Measurements from ENCODE around the gene USP3.

Gene USP3

DNA sequence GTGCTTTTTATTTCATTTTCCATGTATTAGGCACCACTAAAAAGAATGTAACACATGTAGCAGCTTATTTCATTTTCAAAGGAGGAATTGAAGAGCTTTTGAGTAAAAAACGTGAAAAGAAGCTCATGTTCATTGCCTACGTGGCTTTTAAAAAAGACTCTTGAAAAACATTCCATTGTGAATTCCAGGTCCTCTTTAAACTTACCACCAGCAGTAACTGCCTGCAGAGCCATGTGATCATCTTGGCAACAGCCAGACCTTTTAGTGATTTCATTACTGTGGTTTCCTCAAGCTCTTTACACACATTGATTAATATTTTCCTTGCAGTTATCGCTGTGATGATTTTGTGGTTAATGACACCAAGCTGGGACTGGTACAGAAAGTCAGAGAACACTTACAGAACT is 49.0 kb downstream of the USP3 start:
- no peak for DNase-seq

DNA sequence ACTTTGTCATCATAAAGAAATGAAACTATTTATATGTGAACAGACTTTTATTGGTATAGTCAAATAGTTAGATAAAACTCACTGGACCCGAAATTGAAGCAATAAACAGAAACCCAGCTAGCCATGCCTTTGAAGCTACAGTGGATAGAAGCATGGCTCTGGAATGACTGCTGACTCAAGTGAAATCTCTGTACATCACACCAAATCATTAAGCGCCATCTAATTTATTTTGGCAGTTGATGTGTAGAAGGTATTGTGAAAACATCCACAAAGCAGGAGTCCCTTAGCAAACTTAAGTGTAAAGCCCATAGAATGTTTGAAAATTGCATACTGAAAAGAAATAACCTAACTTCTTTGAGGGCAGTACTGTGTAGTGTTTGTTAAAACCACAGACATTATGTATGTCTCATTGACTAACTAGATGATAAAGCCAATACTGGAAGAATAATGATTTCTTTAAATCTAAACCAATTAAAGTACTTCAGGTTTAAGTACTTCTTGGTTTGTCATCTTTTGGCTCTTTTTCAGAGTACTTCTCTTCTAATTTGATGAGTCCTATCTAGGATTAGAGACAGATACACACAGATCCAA is 50.0 kb downstream of the USP3 start:
- DNase-seq: no peak

DNA sequence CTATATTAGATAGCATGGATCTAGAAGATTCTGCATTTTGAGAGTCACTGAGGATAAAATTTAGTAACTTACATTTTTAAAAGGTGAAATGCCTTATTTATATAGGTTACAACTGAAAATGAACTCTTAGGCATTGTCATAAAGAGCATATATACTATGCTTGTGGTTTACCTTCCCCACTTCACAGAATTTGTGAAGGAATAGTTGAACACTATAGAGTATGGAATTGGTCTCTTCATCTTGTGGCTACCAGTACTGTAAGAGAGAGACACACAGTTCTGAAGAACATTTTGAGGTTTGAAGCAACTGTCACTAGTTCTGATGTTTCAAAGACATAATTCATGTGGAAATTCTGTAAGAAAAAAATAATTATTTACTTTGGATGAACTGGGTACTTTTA is 51.1 kb downstream of the USP3 start:
- no peak for DNase-seq

DNA sequence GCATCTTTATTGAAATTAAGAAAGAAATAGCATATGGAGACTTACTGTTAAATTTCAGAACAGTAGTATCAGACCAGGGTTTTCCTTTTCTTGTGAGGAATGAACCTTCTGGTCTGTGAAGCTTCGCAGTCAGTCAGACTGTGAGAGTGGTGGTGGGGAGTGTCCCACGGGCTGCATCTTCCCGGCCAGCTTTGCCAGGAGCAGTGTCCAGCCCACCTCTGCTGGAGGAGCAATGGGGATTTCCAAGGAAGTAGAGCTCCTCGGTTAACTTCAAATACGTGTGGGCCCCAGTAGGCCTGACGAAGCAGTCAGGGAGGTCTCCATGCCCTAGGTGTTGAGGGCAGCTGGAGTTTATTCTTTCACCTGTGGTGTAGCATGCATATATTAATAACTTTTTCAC is 51.9 kb downstream of the USP3 start:
- no peak for DNase-seq

DNA sequence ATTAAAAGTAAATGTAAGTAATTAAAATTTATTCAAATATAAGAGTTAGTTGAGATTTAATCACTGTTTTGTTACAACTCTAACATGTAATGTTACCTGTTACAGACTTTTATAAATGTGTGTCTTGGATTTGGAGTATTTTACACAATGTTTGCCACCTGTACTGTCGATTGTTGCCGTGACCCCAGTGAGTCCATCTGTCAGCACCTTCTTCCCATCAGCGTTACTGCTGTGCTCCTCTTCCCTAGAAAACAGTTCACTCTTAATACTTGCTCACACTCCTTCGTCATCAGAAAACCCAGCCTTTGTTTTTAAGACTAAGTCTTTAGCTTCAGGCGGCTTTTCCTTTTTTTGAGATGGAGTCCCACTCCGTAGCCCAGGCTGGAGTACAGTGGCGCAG is 52.3 kb downstream of the USP3 start:
- no peak for DNase-seq

DNA sequence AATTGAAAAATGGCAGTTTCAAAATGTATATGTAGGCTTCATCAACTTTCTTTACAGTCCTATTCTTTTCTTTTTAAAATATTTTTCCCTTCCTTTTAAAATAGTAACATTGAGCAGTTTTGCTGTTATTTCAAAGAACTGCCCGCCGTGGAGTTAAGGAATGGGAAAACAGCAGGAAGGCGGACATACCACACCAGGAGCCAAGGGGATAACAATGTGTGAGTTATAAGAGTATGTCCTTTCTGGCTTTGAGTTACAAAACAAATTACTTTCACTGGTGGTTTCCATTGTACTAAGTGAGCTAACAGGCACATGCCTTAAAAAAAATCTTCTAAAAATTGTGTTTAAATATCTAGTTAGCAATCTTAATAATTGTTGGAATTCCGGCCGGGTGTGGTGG is 55.4 kb downstream of the USP3 start:
- DNase-seq: no peak

DNA sequence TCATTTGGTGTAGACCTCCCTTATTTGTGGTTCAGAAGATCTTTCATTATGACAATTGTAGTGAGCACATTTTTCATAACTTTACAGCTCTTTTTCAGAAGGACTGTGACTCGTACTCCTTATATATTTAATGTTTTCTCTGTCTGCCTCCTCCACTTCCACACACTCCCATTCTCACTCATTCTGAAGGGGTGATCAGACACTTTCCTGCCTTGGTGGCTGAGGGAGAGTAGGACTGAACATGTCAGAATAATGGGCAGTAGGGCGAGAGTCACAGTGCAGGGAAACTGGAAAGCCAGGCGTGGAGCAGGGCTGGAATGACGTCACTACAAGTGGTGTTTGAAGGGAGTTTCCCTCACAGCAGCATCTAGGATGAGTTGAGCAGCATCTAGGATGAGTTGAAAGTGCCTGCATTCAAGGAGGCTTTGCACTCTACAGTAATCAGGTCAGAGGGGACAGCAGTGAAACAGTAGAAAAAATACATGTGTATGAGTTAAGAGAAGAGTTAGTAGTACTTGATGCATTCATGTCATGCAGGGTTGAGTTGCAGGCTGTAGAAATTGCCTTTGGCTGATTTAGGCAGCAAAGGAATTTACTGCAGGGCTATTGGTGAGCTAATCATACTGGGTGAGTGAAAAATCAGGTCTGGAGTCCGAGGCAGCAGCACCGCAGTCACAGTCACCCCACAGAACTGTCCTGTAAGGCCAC is 56.5 kb downstream of the USP3 start:
- no peak for DNase-seq

DNA sequence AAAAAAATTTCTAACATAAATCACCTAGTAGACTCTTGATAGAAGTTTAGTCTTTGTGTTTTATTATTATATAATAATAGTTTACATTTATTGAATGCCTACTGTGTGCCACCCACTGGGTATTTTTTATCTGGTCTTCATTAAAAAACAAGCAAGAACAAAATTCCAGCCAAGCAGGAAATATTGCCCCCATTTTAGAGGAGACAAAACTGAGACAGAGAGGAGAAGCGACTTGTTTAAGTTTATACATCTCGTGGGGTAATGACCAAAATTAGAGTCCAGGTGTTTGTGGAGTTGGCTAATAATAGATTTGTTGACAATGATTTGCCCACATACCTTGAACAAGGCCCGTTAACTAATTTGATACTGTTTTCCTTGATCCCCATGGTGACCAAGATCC is 59.7 kb downstream of the USP3 start:
- no peak for DNase-seq

DNA sequence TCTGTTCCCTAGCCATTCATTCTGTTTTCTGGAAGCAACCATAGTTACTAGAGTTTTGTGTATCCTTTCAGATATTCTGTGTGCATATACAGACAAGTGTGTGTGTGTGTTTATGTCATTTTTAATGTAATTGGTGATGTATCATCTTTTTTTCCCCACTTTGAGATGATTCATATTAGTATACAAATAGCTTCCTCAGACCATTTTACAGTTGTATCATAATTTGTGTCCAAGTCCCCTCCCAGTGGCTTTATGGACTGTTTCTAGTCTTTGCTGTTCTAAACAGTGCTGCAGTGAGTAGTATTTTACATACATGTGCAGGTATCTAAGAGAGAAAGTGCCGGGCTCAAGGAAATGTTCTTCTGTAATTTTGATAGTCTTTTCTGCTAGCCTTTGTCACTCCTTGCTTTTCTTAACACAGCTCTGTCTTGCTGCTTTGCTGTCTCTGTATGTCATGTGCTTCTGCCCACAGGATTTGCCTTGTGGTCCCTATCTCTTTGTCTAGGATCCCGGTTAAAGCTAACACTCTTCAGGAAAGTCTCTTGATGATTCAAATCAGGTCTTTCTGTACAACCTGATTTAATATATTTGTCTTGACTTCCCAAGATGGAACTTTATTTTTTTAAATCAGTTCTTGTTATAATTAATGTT is 61.3 kb downstream of the USP3 start:
- DNase-seq: peak; percentile 3

DNA sequence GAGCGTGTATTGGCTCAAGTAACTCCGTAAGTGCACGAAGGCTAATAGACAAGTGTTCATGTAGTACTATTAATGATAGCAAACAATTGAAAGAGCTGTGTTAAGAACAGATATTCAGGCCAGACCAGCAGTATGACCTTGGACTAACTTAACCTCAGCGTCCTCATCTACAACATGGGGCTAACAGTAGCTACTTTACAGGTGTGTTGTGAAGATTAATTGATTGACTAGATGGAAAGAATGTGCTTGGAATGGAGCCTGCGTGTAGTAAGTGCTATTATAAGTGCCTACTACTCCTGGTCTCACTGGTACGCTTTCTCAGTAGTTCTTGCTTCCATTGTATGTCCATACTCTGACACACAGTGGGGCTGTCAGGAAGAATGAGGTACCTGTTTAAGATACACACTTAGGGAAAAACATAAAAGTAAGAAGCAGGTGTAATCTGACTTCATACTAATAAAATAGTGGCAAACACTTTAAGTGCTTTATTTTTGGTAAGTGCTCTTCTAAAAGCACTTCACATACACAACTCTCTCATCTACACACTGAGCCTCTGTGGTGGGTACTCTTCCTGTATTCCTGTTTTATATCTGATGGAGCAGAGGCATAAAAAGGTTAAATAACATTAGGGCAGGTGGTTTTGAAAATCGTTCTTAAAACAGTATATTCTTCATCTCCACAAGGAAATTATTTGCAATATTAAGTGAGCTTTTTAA is 68.5 kb downstream of the USP3 start:
- no peak for DNase-seq

DNA sequence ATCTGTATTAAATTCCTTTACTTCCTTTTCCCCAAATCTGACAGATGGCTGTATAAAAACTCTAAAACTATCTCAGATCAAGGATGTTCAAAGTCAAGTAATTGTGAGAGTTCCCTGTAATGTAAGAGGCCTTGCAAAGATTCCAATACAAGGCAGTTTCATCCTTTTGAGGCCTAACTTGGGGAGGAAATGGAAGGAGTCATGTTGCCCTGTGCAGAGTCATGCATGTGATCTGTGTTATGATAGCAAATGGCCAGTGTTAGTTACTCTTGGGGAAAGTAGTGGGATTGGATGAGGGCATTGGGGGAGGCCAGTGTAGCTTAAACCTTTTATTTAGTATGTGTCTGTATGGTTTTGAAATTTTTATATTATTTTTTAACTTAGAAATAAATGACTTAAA is 69.1 kb downstream of the USP3 start:
- DNase-seq: no peak

DNA sequence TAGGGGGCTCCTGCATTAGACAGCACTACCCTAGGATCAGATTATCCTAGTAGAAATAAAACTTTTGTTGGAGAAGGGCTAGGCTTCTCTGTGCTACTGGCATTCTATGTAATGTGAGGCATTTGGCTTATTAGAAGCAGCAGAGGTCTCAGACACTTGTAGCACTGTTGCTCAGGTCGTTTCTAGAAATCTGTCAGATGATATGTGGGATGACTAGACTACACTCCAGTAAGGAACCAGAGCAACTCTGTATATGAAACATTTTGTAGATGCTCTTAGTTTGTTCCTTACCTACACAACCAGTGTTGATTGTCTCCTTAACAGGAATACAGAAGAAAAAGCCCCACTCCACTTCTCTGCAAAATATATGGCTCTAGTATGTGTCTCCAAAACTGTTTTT is 70.9 kb downstream of the USP3 start:
- no peak for DNase-seq

DNA sequence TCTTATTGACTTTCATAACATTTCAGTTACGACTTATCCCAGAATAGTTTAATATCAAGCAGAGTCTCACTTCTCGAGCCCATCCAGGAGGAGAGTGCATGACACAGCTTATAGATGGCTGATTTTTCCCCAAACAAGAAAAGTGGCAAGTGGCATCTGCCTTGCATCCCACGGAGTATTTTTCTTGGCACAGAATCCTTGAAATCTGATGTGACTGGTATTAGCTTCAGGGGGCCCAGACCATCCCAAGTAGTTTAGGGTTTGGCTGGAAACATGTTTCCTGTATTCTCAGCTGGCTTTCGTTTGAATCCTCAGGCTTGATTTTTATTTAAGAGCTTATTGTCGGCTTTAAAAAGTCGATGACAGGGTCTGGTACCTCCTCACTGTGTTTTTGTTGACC is 72.0 kb downstream of the USP3 start:
- no peak for DNase-seq

DNA sequence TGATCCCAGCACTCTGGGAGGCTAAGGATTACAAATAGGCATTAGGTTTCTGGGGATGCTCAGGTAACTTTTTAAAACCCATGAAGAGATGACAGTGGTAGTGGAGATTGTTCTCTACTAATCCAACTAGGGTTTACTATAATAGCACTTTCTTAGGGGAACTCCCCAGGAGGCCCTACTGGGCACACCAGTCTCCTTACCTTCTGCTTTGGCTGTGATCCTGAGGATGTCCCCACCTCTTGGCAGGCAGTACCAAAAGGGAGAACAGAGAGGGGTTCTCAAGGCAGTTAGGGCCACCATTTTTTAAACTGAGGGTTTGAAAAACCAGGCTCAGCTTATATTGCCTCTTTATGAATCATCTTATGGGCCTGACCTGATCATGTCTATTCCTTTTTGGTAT is 77.8 kb downstream of the USP3 start:
- DNase-seq: no peak

DNA sequence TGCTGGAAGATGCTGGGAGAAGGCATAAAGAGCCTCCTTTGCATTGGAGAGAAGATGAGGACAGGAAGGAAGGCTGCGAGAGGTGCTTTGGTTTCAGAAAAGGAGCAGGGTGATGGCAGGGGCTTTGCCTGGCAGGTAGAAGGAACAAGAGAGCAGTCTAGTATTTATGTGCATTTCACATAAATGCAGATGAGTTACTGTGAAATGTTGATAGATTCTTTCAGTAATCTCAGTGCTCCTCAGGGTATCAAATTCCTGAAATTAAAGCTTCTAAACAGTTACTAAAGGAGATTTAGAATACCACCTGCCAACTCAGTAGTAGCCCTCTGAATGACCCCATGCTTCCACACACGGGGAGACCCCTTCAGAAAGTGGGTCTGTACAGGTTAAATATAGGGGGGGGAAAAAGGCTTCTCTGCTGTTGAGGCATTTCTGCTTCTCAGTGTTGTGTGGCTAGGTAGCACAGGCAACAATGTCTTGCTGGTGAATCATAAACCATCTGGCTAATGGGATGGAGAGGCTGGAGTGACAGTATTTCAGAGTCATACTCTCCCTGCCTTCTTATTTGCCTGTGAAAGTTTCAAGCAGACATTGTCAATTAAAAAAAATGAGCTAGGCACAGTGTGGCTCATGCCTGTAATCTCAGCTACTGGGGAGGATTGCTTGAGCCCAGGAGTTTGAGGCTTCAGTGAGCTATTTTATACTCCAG is 78.5 kb downstream of the USP3 start:
- DNase-seq: no peak

DNA sequence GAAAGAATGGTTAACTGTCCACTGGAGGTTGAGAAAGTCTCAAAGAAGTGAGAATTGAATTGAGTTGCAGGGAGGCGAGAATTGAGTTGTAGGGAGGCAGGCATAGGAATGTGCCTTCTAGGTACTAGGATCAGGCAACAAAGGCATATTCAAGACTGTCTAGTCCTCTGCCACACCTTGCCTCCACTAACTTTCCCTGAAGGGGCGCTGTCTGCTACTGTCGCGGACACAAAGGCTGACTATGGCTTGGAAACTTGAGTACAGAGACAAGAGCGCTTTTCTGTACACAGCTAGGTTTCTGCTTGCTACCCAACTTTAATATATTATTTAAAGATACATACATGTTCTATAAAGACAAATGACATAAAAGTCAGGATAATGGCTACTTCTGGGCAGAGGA is 82.4 kb downstream of the USP3 start:
- peak; percentile 7 for DNase-seq

DNA sequence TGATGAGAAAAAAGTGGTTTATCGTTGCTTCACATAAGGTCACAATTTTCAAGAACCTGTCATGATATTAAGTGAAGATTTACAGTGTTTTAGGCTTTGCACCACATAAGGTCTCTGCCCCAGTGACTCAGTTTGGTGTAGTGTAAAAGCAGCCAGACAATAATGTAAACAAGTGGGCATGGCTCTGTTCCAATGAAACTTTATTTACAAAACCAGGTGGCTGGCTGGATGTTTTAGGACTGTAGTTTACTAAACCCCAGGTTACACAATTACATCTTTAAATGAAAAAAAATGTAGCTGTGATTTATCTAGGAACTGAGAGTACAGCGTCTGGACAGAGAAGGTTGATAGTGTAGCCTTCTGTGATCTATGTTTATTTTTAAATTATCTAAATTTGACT is 83.1 kb downstream of the USP3 start:
- DNase-seq: peak; percentile 6

DNA sequence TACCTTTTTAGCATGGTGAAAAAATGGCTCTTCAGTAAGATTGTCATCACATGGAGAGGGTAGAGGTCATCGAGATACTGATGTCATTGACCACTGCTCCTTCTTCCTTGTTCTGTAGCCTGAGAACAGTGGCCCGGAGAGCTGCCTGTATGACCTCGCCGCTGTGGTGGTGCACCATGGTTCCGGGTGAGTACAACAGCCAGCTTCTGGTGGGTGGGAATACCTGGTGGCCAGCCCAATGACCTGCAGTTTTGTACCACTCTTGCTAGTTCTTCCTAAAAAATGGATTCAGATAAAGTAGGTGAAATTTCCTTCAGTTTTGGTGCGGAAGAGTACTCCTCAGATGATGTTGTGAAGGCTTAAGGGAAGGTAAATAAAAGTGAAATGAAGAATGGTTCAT is 84.4 kb downstream of the USP3 start:
- DNase-seq: peak; percentile 5

DNA sequence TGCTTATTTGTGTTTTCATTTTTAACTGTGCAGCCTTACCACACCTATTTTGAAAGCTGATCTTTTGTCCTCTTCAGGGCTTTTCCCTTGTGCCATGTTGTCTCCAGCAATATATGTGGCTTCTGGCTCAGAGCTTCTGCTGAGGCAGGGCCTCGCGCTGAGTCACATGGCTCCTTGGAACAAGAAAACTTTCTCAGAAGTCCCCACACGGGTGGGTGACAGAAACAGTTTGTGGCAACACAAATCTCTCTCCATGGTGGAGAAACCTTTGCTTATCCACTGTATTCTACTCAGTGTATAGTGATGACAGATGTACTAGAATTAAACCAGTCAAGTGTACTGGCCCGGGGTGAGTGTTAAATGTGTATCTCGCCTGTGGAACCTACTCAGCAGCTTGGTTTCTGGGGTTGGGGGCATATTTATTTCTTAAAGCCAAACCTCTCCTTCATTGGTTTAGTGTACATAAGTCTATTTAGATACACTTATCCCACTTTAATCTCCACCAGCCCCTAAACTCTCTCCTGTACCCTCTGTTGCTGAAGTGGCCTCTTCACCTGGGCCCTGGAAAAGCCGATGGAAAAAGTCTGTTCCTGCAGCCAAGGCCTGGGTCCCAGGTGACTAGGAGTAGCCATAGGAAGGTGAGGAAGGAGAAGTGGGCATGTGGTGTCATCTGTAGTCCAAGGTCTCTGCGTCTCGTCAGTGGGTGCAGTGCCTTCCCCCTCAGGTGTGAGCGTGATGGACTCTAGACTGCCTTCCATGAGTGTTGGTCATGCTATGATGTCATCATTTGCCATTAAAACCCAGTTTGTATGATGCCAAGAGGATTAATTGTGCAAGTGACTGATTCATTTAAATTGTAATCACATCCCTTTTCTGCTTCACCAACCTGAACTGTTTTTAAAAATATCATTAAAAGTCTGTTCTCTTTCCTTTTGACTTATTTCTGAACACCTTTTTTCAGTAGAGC is 89.6 kb downstream of the USP3 start:
- DNase-seq: no peak

DNA sequence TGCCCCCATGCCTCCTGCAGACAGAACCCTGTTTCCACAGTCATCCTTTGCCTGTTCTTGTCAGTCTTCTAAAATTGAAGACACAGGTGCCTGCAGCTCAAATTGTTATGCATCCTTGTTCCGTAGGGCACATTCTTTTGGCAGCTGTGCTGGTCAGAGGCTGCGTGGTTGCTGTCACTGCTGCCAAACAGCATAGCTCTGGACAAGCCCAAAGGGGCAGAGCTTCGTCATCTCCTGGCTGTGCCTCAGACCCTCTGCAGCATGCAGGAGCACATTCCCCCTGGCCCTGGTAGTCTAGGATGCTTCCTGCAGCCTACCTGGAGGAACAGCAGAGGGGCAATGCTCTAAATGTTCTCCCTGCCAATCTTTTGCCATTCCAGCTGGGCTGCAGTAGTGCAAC is 90.7 kb downstream of the USP3 start:
- no peak for DNase-seq

DNA sequence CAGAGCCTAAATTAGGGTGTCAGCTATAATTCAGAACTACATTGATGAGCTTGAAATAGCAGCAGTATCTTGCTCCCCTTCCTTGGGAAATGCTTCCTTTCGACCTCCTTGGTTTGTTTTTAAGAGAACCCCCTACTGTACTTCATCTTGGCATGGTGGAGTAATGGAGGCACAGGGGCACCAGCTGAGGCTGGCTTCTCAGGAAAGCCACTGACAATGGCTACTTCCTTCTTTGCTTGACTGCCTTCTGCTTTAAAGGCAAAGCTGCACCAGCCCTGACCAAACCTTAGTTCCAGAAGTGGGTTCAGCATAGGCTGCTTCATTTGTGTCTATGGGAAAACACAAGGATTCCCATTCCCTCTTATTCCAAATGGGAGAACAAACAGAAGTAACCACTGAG is 91.3 kb downstream of the USP3 start:
- no peak for DNase-seq

DNA sequence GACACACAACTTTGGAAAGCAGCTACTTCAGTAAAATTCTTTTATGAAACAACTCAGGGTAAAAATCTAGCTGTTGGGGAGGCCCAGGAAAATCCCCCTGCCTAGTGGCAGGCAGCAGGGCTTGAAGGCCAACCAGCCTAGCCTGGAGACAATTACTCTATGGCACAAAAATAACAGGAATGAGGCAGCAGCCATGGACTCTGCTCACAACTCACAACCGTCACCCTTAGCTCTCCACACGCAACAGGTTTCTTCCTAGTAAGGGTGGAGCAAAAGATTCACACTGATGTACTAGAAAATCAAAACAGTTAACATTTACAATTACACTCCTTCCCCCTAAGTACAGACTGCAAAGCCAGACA is 92.3 kb downstream of the USP3 start:
- peak; percentile 58 for DNase-seq
